ENCODE results near the gene PAX2. TPM values are rescaled to one million over a fixed set of nuclear protein-coding genes. Genes with fewer than 3 reads are reported as not detected.

Gene PAX2
- total RNA-seq, 2 experiments from 2014 or later, result not detected

DNA sequence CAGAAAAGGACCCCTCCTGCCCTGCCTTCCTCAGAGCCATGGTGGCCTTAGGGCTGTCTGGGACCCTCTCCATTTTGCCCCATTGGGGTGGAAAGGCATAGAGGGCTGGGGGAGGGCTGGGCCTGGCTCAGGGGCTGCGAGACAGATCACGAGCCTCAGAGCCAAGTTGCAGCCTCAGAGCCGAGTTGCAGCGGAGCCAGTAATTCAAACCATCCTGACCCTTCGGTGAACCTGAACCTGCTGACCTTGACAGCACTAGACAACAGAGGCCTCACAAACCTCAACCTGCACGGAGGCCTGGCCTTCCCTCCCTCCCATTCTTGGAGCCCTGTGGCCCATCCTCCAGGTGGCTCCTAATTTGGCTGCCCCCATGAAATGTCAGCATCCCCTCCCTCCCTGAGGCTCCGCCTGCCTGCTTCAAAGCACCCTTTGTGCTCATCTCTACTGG, 45.4 kb downstream of the PAX2 start:
- no peaks in the 10 kb centered on the region for H3K36me3 Mint-ChIP-seq
- H3K4me1 Mint-ChIP-seq, result no peaks in the 10 kb centered on the region
- no peaks in the 10 kb centered on the region for H3K9me3 Mint-ChIP-seq
- no peak overlapping the region for H3K4me3 Mint-ChIP-seq
- DNase-seq (no peak), ATAC-seq (ENCODE audit: low read depth) (no peak)
- H3K27ac Mint-ChIP-seq, result no peak overlapping the region
- H3K27me3 Mint-ChIP-seq, result peaks cover 34% of the 10 kb centered on the region
- POLR2A ChIA-PET, result no interaction called here

- H3K36me3 Mint-ChIP-seq, result no peaks in the 10 kb centered on the region
- H3K4me3 Mint-ChIP-seq, result no peak overlapping the region
- peaks cover 36% of the 10 kb centered on the region for H3K27me3 Mint-ChIP-seq
- H3K27ac Mint-ChIP-seq, result no peak overlapping the region
- POLR2A ChIA-PET, result no interaction called here
- ATAC-seq (ENCODE audit: low read depth), result no peak
- no peaks in the 10 kb centered on the region for H3K4me1 Mint-ChIP-seq
- no peak for DNase-seq
- no peaks in the 10 kb centered on the region for H3K9me3 Mint-ChIP-seq
Observed at GRCh38 chr10:100791369-100792058, 46.1 kb downstream of the PAX2 start.

DNA sequence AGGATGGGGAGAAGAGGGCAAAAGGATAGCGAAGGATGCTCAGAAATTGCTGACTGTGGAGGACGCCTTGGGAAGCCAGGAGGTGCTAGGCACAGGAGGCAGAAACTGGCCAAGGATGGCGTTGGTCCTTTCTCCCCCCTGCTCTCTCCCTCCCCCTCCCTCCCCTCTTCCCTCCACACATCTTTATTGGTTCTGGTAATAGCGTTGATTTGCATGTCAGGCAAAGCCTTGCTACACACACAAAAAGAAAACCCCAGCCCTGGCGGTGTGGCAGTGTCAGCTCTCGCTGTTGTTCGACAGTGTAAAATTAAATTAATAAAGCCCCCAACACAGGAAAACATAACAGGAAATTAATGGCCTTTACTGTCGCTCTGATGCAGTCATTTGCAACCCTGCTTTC, 47.2 kb downstream of the PAX2 start:
- Mint-ChIP-seq H3K4me3 (no peak overlapping the region), H3K9me3 (no peaks in the 10 kb centered on the region), H3K4me1 (no peaks in the 10 kb centered on the region), H3K36me3 (no peaks in the 10 kb centered on the region), H3K27ac (no peak overlapping the region), H3K27me3 (peaks cover 38% of the 10 kb centered on the region)
- no peak for ATAC-seq (ENCODE audit: low read depth)
- POLR2A ChIA-PET, result no interaction called here
- DNase-seq, result no peak

- Mint-ChIP-seq H3K4me1 (no peaks in the 10 kb centered on the region), H3K27ac (no peak overlapping the region), H3K4me3 (no peak overlapping the region), H3K36me3 (no peaks in the 10 kb centered on the region), H3K27me3 (peaks cover 36% of the 10 kb centered on the region), H3K9me3 (no peaks in the 10 kb centered on the region)
- POLR2A ChIA-PET, result no interaction called here
- ATAC-seq (ENCODE audit: low read depth) (no peak), DNase-seq (no peak)
Observed at GRCh38 chr10:100793055-100793454, 47.7 kb downstream of the PAX2 start.

DNA sequence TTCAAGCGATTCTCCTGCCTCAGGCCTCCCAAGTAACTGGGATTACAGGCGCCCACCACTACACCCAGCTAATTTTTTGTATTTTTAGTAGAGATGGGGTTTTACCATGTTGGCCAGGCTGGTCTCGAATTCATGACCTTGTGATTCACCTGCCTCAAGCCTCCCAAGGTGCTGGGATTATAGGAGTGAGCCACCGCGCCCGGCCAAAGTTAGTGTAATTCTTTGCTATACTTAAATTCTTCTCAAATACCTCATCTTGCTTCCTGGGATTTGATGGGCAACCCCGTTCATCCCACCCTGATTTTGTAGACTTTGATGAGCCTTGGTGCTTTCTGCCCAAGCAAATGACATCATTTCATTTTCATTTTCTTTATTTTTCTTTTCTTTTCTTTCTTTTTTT, 54.5 kb downstream of the PAX2 start:
- ATAC-seq (ENCODE audit: low read depth) (no peak), DNase-seq (no peak)
- Mint-ChIP-seq H3K9me3 (no peaks in the 10 kb centered on the region), H3K4me3 (no peak overlapping the region), H3K27me3 (peaks cover 49% of the 10 kb centered on the region), H3K4me1 (peaks cover 2% of the 10 kb centered on the region), H3K27ac (no peak overlapping the region), H3K36me3 (no peaks in the 10 kb centered on the region)
- POLR2A ChIA-PET, result no interaction called here

DNA sequence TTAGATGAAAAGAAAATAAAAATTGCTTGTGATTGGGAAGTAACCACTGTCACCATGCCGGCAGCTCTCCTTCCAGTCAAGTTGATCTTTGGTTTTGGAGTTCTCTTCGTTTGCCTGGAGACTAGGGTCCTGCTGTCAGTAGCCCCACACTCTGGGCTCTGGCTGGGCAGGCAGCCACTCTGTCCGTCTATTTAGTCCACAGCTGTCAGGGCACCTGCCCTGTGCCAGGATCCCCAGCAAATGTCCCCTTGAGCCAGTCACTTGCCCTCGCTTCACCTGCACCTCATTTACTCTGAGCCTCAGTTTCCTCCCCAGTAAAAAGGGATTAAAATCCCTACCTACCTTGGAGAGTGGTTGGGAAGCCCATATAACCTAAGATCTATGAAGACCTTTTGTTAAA, 55.5 kb downstream of the PAX2 start:
- Mint-ChIP-seq H3K27ac (no peak overlapping the region), H3K27me3 (peaks cover 45% of the 10 kb centered on the region), H3K4me1 (peaks cover 2% of the 10 kb centered on the region), H3K9me3 (no peaks in the 10 kb centered on the region), H3K36me3 (no peaks in the 10 kb centered on the region), H3K4me3 (no peak overlapping the region)
- DNase-seq (no peak), ATAC-seq (ENCODE audit: low read depth) (no peak)
- POLR2A ChIA-PET, result no interaction called here

DNA sequence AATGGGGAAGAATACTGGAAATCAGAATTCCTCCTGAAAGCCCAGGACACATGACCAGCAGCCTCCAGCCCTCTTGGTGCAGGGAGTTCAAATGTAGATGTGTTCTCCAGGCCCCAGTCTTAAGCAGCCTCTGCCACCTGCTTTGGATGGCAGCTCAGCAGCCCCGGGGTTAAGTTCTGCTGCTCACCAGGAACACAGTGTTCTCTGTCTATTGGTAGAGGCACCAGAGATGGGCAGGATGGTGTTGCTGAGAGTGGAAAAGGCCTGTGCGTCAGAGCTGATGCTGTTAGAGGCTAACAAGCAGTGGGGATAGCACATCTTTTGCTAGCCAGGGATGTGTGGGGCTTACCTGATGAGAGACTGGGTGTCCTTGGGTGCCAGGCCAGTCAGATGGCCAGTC, 56.8 kb downstream of the PAX2 start:
- POLR2A ChIA-PET, result no interaction called here
- DNase-seq (no peak), ATAC-seq (ENCODE audit: low read depth) (no peak)
- H3K36me3 Mint-ChIP-seq, result no peaks in the 10 kb centered on the region
- no peak overlapping the region for H3K27ac Mint-ChIP-seq
- H3K9me3 Mint-ChIP-seq, result no peaks in the 10 kb centered on the region
- H3K4me1 Mint-ChIP-seq, result peaks cover 2% of the 10 kb centered on the region
- peaks cover 46% of the 10 kb centered on the region for H3K27me3 Mint-ChIP-seq
- H3K4me3 Mint-ChIP-seq, result no peak overlapping the region

DNA sequence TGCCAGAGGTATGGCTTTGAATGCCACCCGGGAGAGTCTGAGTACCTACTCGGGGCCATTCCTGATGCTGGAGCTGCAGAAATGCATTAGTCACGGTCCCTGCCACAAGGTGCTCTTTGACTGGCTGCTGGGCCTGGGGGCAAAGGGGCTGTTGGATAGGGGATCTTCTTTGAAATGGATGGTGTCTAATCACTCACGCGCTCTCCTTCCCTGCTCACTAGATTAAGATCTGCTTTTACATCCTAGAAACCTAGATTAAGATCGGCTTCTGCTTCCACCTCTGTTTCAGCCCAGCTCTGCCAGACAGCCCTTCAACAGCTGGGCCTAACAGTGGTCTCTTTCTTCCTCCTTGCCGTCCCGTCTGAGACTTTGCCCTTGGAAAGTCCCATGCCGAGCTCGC, 57.2 kb downstream of the PAX2 start:
- H3K36me3 Mint-ChIP-seq, result no peaks in the 10 kb centered on the region
- H3K27ac Mint-ChIP-seq, result no peak overlapping the region
- POLR2A ChIA-PET, result no interaction called here
- no peaks in the 10 kb centered on the region for H3K9me3 Mint-ChIP-seq
- no peak overlapping the region for H3K4me3 Mint-ChIP-seq
- peaks cover 2% of the 10 kb centered on the region for H3K4me1 Mint-ChIP-seq
- ATAC-seq (ENCODE audit: low read depth), result no peak
- peaks cover 46% of the 10 kb centered on the region for H3K27me3 Mint-ChIP-seq
- DNase-seq, result no peak

GRCh38 chr10:100803492-100803891, 58.1 kb downstream of the PAX2 start:
- Mint-ChIP-seq H3K36me3 (no peaks in the 10 kb centered on the region), H3K9me3 (no peaks in the 10 kb centered on the region), H3K4me3 (no peak overlapping the region), H3K27me3 (peaks cover 46% of the 10 kb centered on the region), H3K27ac (no peak overlapping the region), H3K4me1 (peaks cover 2% of the 10 kb centered on the region)
- no peak for DNase-seq
- POLR2A ChIA-PET, result no interaction called here
- no peak for ATAC-seq (ENCODE audit: low read depth)

DNA sequence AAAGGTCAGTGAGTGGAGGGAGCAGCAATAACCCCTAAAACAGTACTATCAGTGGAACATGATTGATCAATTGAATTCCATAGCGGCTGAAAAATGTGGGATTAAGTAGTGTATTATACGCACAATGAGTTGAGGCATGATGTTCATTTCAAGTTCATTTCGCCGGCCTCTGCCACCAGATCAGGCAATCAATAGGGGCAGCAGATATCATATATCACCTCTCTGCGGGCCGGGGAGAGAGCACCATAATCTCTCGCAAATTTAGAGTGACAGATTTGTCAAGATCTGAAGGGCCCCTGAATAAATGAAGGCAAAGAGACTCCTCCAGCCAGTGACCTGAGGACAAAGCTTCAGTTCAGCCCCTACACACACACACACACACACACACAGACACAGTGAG, 58.5 kb downstream of the PAX2 start:
- Mint-ChIP-seq H3K4me3 (no peak overlapping the region), H3K9me3 (no peaks in the 10 kb centered on the region), H3K4me1 (peaks cover 2% of the 10 kb centered on the region), H3K27me3 (peaks cover 46% of the 10 kb centered on the region), H3K27ac (no peak overlapping the region), H3K36me3 (no peaks in the 10 kb centered on the region)
- DNase-seq (no peak), ATAC-seq (ENCODE audit: low read depth) (no peak)
- POLR2A ChIA-PET, result no interaction called here

DNA sequence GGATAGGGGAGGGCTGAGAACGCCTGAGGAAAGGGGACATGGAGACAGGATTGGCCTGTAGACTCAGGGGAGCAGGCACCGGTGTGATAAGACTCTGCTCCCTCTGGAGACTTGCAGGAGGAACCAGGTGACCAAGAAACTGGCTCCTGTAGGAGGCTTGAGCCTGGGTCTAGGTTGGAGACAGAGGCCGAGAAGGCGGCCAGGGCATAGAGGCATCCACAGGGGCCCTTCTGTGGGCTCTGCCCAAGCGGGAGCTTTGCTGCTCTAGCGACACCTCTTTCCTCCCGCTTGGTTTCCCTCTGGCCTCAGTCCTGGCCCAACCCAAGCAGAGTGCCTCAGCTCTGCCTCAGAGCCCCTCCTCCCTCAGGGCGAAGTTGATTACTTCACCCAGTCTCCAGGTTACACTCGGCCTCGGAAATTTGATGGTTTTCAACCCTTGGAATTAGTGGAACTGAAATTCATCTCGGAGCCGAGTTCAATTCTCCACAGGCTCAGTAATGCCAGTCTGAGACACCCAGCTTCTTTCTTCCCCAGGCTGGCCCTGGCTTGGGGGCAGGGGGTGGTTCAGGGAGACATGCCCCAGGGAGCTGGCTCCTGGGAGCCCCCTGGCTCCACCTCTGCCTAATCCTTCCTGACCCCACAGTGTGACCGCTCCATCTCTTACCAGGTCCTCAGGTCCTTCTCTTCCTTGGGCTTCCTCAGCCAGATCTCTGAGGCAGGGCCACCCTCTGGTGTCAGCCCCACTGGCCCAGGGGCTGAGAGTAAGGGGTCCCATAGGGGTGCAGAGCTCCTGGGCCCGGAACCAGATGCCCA, 60.4 kb downstream of the PAX2 start:
- DNase-seq, result no peak
- Mint-ChIP-seq H3K27ac (no peak overlapping the region), H3K4me3 (no peak overlapping the region), H3K4me1 (peaks cover 2% of the 10 kb centered on the region), H3K36me3 (no peaks in the 10 kb centered on the region), H3K27me3 (peaks cover 47% of the 10 kb centered on the region), H3K9me3 (no peaks in the 10 kb centered on the region)
- POLR2A ChIA-PET, result no interaction called here
- no peak for ATAC-seq (ENCODE audit: low read depth)

- Mint-ChIP-seq H3K4me1 (peaks cover 2% of the 10 kb centered on the region), H3K27ac (no peak overlapping the region), H3K9me3 (no peaks in the 10 kb centered on the region), H3K27me3 (peaks cover 49% of the 10 kb centered on the region), H3K4me3 (no peak overlapping the region), H3K36me3 (no peaks in the 10 kb centered on the region)
- POLR2A ChIA-PET, result no interaction called here
- DNase-seq (no peak), ATAC-seq (ENCODE audit: low read depth) (no peak)
Observed at GRCh38 chr10:100806356-100806645, 60.9 kb downstream of the PAX2 start.

DNA sequence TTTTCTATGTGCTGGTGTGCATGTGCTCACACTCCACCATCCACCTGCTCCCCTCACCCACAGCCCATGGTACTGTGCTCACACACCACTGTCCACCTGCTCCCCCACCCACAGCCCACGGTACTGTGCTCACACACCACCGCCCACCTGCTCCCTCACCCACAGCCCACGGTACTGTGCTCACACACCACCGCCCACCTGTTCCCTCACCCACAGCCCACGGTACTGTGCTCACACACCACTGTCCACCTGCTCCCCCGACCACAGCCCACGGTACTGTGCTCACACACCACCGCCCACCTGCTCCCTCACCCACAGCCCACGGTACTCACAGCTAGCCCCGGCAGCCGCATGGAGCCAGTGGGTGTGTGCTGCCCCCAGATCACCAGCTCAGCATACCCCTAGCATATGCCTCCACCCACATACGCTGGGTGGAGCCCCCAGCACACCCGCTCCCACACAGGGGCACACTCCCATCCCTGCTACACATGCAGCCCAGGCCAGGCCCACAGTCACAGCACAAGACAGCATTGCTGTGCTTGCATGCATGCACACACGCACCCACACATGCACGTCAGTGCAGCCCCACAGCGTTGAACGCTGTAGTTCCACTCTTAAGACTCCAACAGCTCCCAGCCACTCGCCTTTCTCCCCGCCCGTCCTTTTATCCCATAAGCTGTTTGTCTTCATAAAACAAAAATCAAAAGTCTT, 62.0 kb downstream of the PAX2 start:
- DNase-seq, result no peak
- H3K36me3 Mint-ChIP-seq, result no peaks in the 10 kb centered on the region
- no peaks in the 10 kb centered on the region for H3K9me3 Mint-ChIP-seq
- H3K27ac Mint-ChIP-seq, result no peak overlapping the region
- ATAC-seq (ENCODE audit: low read depth), result no peak
- H3K4me3 Mint-ChIP-seq, result no peak overlapping the region
- H3K4me1 Mint-ChIP-seq, result peaks cover 2% of the 10 kb centered on the region
- peaks cover 44% of the 10 kb centered on the region for H3K27me3 Mint-ChIP-seq
- POLR2A ChIA-PET, result no interaction called here

DNA sequence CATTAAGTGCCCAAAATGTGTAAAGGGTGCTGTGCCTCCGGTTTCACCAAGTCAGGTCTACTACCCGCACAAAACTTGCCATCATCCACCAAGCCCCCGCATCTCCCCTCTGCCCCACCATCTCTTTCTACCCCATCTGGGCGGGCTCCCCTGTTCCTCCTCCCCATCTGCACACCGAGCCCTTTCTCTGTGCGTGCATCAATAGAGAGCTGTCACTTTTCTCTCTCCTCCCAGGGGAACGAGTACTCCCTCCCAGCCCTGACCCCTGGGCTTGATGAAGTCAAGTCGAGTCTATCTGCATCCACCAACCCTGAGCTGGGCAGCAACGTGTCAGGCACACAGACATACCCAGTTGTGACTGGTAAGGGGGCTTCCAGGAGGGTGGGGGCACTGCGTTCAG, 63.5 kb downstream of the PAX2 start:
- ATAC-seq (ENCODE audit: low read depth) (no peak), DNase-seq (no peak)
- POLR2A ChIA-PET, result no interaction called here
- Mint-ChIP-seq H3K9me3 (no peaks in the 10 kb centered on the region), H3K4me3 (no peak overlapping the region), H3K36me3 (no peaks in the 10 kb centered on the region), H3K4me1 (no peaks in the 10 kb centered on the region), H3K27me3 (peaks cover 41% of the 10 kb centered on the region), H3K27ac (no peak overlapping the region)

All from activated naive CD8-positive, alpha-beta T cell treated with anti-CD3 and anti-CD28 coated beads, Interleukin-2, amount 10 ng/mL, durations not matched to agents 7 days and 5 days (primary cell).